GM18520 (cell line): ENCODE data around the gene HSD17B1.
A peak's percentile ranks its signal among the peaks of the same experiment; 100 is the strongest.
"Not testable (repeated sequence)": the region's sequence is repeated elsewhere in the genome, so short reads cannot be mapped to it uniquely, and the experiment has no call there.

ENCODE experiments used
- ATAC-seq: cut with Tn5 transposase; IDR thresholded peaks from one replicate; pipeline ENCODE4 v1.9.1; 2021; ENCODE audit not compliant: unreplicated experiment

HSD17B1 gene

GRCh38 chr17:42522798-42523278 lies 29.9 kb upstream of the HSD17B1 start:
- ATAC-seq, result no peak

- no peak for ATAC-seq
These were observed 27.5 kb upstream of the HSD17B1 start for GRCh38 chr17:42525221-42525620.

- ATAC-seq, result no peak
These were observed 26.7 kb upstream of the HSD17B1 start for GRCh38 chr17:42526031-42526444.

GRCh38 chr17:42527932-42528331 lies 24.8 kb upstream of the HSD17B1 start:
- no peak for ATAC-seq

- ATAC-seq, result no peak
These were observed 23.7 kb upstream of the HSD17B1 start for GRCh38 chr17:42529061-42529460.

- no peak for ATAC-seq
These were observed 21.7 kb upstream of the HSD17B1 start for GRCh38 chr17:42530952-42531454.

GRCh38 chr17:42531455-42532354 lies 21.0 kb upstream of the HSD17B1 start:
- ATAC-seq, result no peak

- no peak for ATAC-seq
These were observed 17.3 kb upstream of the HSD17B1 start for GRCh38 chr17:42535155-42536047.

- peak; percentile 81 for ATAC-seq
These were observed 16.7 kb upstream of the HSD17B1 start, which contains the start of gene NAGLU for GRCh38 chr17:42536048-42536371. Gene NAGLU (plus strand): TSS chr17:42536241. CDS start chr17:42536273, 32 bp downstream.

GRCh38 chr17:42536372-42537155 lies 16.2 kb upstream of the HSD17B1 start:
- ATAC-seq, result peak; percentile 43

GRCh38 chr17:42537156-42537805 lies 15.4 kb upstream of the HSD17B1 start:
- no peak for ATAC-seq

- no peak for ATAC-seq
These were observed 14.8 kb upstream of the HSD17B1 start for GRCh38 chr17:42537826-42538451.

GRCh38 chr17:42538482-42538881 lies 14.2 kb upstream of the HSD17B1 start:
- no peak for ATAC-seq

GRCh38 chr17:42540558-42540957 lies 12.2 kb upstream of the HSD17B1 start:
- not testable (repeated sequence) for ATAC-seq

GRCh38 chr17:42541041-42541833 lies 11.5 kb upstream of the HSD17B1 start:
- no peak for ATAC-seq

GRCh38 chr17:42543190-42544079 lies 9.3 kb upstream of the HSD17B1 start:
- ATAC-seq, result no peak

GRCh38 chr17:42544874-42545283 lies 7.8 kb upstream of the HSD17B1 start:
- no peak for ATAC-seq
